HG03342 (cell line): ENCODE measurements around the gene PAFAH1B1.

Experiments
- ATAC-seq: cut with Tn5 transposase; IDR thresholded peaks from one replicate; pipeline ENCODE4 v1.9.1; 2021; ENCODE audit warnings: mild to moderate bottlenecking, moderate library complexity; ENCODE audit not compliant: unreplicated experiment

Gene PAFAH1B1

DNA sequence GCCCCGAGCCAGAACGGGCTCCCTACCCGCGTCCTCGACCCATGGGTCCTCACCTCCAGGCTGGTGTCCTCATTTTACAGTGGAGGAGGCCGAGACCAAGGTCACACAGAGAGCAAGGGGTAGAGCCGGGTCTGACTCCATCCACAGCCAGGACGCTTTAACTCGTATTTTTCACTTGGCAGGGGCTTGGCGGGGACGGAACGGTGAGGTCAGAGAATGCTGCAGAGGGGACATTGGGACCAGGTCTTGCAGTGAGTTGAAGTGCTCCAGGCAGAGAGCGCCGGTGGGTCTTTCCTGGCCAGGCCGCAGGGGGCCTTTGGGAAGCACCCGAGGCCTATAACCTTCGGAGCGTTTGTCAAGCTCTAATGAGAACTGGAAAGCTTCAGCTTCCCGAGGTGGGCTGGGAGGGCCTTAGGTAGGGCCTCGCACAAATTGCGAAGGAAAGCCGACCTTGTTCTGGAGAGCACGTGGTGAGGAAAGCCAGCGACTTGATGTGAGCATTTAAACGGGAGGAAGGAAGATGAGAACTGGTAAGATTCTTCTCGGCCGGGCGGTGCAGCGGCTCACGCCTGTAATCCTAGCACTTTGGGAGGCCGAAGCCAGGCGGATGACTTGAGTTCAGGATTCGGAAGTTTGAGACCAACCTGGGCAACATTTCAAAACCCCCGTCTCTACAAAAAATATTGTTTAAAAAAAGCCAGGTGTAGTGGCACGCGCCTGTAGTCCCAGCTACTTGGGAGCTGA, 119.0 kb downstream of the PAFAH1B1 start:
- no peak for ATAC-seq

DNA sequence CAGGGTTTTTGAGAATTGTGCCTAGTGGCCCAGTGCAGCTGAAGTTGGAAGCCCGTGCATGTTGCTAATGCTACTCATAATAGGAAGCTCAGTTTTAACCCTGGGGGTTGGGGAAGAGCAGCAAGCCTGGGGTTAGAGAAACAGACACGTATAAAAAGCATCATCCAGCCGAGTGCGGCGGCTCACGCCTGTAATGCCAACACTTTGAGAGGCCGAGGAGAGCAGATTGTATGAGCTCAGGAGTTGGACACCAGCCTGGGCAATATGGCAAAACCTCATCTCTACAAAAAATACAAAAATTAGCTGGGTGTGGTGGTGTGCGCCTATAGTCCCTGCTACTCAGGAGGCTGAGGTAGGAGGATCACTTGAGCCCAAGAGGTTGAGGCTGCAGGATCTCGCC, 120.4 kb downstream of the PAFAH1B1 start:
- ATAC-seq = no peak

DNA sequence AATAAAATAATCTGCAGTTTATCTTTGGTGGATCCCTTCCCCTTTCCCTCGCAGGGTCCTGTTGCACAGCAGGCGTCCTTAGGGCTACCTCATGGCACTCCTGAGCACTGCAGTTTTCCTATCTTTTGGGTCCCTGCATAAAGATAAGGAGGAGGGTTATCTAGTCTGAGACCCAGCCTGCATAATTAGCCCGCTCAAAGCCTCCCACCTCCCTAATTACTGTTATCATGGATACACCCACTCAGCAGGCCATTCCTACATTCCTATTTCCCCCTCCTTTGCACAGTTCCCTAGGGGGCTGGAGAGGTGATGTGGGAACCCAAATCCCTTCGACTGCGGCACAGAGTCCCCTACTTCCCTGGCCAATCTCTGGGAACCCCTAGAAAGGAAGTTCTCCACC, 123.2 kb downstream of the PAFAH1B1 start:
- ATAC-seq = no peak

- ATAC-seq = no peak
Measured at GRCh38 chr17:2718150-2718938, 124.9 kb downstream of the PAFAH1B1 start.

DNA sequence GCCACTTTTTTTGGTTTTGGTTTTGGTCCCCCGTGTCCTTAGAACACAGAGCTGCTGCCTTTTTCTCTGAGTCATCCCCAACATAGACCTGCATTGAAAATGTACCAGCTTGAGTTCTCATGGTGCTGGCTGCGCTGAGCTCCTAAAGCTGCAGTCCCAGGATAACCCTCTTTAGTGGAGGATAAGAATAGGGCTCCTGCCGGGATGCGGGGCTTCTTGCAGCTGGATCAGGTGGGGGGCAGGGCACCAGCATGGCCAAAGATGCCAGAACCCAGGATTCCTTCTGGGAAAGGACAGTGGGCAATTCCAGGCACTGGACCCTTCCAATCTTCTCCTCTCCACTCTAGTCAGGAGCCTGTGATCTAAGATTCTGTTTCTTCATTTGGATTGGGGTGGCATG, 126.4 kb downstream of the PAFAH1B1 start:
- ATAC-seq = no peak

DNA sequence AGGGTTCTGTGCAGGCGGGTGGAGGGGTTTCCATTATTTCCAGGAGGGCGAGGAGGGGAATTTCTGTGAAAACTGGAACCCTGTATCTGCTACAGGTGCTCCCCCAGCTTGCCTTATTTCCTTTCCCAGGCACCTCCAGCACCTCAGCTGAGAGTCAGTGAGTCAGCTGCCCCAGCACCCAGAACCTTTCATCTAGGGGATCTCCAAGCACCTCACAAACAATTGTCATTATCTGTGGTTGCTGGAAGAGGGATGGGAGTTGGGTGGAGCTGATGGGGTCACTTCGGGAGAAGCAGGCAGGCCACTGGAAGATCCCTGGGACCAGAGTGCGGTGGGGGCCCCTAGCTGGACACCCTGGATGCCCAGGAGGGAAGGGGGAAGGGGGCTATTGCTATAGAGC, 128.1 kb downstream of the PAFAH1B1 start:
- no peak for ATAC-seq

DNA sequence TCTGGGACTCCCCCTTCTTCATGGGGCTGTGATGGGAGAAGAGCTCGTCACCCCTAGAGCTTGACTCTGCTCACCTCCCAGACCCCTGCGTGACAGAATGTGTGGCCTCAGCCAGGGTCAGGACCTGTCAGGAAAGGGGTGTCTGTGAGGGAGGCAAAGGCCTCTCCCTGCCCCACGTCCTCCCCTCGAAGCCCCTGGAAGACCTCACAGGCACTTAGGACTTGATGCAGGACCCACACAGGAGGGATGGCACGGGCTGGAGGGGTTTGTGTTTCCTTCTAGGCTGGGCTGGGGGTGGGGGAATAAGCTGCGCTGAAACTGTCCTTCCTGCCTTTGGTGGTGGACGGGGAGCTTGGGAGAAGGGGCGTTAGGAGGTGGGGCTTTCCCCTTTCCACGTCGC, 129.2 kb downstream of the PAFAH1B1 start:
- ATAC-seq = no peak

GRCh38 chr17:2723505-2723996, 130.1 kb downstream of the PAFAH1B1 start:
- ATAC-seq = no peak

- ATAC-seq = no peak
Measured at GRCh38 chr17:2723997-2724783, 130.7 kb downstream of the PAFAH1B1 start.

DNA sequence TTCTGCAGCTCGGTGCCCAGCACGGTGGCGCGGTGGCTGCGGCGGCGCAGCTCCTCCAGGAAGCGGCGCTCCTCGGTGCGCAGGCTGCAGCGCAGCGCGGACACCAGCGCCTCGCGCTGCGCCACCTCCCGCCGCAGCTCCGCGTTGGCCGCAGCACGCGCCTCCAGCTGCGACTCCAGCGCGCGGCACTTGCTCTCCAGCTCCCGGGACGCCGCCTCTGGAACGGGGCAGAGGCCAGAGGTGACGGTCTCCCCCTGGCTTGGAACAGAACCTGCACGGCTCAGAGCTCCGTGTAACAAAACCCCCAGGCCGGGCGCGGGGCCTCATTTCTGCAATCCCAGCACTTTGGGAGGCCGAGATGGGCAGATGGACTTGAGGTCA, 131.3 kb downstream of the PAFAH1B1 start:
- ATAC-seq = no peak

GRCh38 chr17:2730764-2731353, 137.4 kb downstream of the PAFAH1B1 start:
- ATAC-seq = no peak

GRCh38 chr17:2731807-2732206, 138.4 kb downstream of the PAFAH1B1 start:
- no peak for ATAC-seq

GRCh38 chr17:2734939-2735338, 141.5 kb downstream of the PAFAH1B1 start:
- no peak for ATAC-seq
